SKM-1 treated with dmso at 0.1 percent for 144 hours (cell line): ENCODE data around the gene CCL20.
"Not testable (repeated sequence)": the region's sequence is repeated elsewhere in the genome, so short reads cannot be mapped to it uniquely, and the experiment has no call there.

Source experiments
- DNase-seq: peaks from one replicate; lab custom pipeline; 2025; ENCODE audit not compliant: unreplicated experiment; lab: John Stamatoyannopoulos, UW

CCL20 gene

DNA sequence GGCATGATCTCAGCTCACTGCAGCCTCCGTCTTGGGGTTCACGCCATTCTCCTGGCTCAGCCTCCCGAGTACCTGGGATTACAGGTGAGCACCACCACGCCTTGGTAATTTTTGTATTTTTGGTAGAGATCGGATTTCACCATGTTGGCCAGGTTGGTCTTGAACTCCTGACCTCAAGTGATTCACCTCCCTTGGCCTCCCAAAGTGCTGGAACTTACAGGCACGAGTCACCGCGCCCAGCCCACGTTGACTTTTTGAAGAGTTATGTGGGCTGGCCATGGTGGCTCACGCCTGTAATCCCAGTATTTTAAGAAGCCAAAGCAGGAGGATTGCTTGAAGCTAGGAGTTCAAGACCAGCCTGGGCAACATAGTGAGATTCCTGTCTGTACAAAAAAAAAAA is 20.8 kb downstream of the CCL20 start:
- no peak for DNase-seq

DNA sequence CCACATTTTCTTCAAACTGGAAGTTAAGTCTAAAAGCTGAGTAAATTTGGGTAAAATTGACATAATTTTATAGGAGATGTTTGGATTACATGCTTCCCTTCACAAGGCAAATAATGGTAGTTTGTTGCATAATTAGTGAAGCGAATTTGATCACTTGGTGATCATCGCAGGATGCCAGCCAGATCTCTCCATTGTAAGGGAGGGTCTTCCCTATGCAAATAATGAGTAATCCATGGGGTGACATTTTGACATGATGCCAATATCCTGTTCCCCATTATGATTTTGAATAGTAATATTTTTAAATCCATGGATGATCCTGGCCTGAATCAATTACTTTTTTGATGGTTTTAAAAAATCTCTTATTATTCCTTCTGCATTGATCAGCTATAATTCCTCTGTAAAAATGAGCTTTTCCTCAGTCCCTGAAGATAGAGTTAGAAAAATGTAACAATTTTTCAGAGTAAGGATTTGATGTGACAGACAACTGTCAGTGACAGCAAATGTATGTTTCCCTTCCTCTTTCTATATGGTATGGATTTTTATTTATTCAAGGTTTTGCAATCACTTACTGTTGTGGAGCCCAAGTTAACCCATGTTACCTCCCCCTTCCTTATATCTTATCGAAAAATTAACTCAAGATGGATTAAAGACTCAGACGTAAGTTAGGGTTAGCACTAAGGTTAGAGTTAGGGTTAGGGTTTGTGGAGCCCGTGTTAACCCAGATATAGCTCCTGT is 21.4 kb downstream of the CCL20 start:
- DNase-seq = no peak

DNA sequence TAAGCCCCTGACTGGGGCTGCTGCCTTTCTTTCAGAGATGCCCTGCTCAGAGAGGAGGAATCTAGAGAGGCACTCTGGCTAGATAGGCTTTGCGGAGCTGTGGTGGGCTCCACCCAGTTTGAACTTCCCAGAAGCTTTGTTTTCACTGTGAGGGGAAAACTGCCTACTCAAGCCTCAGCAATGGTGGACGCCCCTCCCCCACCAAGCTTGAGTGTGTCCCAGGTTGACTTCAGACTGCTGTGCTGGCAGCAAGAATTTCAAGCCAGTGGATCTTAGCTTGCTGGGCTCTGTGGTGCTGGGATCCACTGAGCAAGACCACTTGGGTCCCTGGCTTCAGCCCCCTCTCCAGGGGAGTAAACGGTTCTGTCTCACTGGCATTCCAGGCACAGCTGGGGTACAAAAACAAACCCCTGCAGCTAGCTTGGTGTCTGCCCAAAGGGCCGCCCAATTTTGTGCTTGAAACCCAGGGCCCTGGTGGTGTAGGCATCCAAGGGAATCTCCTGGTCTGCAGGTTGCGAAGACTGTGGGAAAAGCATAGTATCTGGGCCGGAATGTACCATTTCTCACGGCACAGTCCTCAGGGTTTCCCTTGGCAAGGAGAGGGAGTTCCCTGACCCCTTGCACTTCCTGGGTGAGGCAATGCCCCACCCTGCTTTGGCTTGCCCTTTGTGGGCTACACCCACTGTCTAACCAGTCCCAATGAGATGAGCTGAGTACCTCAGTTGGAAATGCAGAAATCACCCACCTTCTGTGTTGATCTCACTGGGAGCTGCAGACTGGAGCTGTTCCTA is 25.9 kb downstream of the CCL20 start:
- not testable (repeated sequence) for DNase-seq

DNA sequence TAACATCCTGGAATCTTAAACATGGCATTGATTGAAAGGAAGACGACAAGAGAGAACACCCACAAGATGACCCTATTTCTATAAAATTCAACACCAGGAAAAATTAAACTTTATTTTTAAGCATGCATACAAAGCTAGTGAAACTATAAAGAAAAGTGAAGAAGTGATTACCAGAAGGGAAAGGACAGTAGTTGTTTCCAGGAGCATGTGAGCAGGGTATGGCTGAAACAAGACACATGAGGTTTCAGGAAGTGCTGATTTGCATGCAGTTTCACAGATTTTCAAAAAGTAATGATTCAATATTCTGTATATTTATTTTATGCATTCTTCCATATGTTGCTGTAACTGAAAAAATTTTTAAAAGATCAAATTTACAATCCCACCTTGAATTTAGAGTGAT is 33.2 kb downstream of the CCL20 start:
- DNase-seq = no peak

DNA sequence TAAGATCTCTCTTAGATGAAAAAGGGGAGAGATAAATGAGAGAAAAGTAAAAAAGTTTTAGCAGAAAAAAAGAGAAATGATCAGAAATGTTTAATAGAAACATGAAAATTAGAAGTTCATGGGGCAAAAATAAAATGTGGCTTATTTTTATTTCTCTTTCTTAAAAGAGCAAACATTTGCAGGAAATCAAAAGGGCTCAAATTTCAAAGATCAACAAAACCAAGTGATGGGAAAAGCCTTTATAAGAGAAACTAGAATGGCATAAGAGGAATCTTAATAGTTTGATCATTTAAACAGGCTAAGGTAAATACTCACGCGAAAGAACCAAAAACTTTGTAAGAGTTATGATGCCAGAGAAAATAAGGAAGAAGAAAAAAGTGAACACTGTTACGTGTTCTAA is 34.5 kb downstream of the CCL20 start:
- DNase-seq = no peak

DNA sequence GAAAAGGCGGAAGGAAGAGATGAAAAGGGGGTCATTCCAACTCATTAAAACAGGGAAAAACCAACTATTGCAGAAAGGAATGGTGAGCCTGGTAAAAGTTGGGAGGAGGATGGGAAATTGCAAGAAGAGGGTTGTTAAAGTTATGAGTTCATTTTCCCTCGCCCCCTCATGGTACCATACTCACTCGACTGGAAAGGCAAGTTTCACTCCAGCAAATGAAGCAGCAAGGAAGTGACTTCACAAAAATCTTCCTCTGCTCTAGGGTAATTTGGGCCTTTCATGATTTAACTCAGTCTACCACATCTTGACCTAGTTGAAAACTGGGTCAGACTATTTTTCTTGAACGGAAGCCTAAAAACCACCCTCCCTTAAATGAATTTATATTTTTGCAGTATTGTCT is 34.9 kb downstream of the CCL20 start:
- DNase-seq = no peak

DNA sequence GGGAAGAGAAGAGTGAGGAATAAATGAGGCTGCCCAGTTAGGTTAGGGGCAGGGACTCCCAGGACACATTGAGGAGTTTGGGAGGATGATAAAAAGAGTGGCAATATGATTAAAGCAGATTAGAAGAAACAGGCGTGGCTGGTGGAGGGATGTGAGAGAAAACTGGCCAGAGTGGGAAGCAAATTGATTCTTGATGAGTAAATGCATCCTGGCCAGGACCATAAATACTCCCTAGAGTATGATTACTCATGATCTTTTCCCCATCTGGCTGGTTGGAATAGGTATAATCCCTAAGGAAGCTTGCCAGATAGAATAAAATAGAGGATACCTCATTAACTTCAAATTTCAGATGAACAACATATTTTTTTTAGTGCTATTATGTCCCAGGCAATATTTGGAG is 36.3 kb downstream of the CCL20 start:
- no peak for DNase-seq

DNA sequence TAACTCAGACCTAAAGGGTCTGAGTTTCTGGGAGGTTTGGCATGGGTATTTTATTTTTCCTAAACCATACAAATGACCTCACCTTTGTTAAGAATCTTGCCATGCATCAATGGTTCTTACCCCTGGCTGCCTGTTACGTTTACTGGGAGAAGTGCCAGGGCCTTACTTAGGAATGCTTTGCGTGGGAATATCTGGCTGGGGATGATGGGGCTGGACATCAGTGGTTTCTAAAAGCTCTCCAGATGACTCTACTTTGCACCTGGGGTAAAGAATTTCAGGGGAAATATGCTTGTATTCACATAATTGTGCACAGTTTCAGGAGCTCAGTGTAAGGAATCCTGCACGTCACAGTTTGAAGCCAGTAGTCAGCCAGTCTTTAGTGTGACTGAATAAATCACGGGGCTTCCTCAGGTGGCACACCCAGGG is 39.6 kb downstream of the CCL20 start:
- DNase-seq = no peak

DNA sequence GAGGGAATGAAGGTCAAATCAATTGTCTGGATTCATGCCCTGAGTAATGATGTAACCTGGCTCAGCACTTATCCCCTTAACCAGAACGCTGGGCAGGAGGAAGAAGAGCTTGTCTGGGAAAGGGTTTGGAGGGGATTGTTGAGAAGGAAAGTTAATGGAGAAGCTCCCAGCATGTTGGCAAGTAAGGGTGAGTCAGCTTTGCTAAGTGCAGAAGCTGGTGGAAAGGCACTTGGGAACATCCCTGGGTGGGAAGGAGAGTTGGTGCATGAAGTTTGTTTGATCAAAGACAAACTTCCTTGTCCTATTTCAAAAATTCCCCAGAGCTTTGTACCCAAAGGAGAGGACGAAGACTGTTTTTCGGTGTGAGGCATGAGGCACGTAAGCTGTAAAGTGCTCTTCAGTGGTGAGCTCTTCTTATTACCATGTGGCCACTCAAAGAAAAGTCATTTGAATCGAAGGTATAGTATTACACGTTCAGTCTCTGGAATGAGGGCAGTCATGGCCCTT is 40.2 kb downstream of the CCL20 start:
- DNase-seq = no peak

DNA sequence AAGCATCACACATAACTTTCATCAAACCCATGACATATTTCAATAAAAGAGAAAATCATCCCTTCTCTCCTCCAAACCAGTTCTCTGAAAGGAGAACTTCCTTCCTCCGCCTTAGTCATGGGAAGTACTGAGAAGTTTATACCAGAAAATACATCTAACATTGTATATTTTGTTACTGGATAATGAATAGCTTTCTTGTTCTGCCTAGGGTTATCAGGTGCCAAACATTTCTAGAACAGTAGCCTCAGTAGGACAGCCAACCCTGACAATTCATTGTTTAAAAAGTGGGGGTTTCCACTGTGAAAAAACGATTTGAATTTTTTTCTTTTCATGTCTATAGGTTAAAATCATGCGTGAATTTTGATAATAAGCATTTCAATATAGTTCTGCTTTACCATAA is 41.8 kb downstream of the CCL20 start:
- no peak for DNase-seq

DNA sequence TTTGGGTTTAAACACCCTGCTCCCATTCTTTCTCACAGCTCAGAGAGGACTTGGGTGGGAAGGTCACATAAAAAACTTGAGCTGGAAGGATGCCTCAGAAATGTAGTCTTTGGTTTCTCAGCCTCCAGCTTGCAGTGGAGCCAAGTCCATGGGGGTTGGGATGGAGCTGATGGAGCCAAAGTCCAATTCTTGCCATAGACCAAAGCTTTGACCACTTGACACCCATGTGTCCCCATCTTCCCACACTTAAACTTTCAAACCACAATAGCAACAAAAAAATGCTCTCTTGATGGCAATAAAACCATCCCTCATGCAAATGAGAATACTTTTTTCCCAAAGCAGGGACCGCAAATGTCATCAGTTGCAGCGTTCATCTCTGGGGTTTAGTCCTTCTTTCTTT is 43.1 kb downstream of the CCL20 start:
- no peak for DNase-seq

DNA sequence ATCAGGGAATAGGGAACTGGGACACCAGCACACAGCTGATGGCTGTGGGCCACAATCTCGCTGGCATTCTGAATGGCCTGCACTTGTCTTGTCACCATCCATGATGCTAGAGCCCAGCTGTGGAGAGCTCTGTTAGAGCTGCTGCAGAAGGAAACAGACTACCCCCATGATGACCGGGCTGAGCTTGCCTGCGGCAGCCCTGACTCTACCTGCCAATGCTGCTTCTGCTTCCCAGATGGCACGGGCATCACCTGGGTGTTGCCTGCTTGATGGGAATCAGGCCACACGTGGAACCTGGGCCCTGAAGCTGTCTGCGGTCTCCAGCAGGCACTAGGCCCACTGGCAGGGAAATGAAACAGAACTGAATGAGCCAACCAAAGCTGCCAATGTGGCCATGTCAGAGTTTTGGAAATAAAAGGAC is 46.6 kb downstream of the CCL20 start:
- DNase-seq = no peak

DNA sequence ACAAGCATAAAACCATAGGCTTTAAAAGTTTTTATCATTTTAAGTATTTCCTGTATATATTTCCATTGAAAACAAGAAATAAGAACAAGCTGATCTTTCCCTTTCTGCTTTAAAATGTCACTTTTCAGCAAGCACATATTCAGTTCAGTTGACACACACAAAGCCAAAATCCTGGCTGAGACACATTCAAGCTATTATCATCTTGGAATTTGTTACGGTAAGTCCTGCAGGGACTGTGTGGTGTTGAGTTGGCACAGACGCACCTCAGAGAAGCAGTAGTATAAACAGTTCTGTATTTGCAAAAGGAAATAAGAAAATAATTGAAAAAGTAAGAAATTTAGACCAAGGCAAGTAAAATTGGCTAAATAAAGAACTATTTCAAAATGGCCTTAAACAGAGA is 47.4 kb downstream of the CCL20 start:
- DNase-seq = no peak

DNA sequence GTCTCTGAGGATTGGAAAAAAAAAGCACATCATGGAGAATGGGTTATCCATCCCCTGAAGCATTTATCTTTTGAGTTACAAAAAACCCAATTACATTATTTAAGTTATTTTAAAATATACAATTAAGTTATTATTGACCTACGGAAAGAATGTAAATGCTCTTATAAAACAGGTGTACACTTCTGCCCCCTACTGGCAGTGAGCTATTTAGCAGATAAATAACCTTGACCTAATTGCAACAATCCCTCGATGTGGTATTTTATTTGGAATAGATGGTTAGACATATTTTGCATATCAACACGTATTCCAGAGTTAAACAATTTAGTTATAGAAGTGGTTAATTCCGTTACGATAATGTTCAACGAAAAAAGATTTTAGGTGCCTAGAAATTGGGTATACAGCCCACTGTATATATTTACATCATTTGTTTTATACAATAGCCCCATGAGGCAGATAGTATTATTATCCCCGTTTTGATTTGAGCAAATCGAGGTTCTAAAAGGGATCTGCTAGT is 48.6 kb downstream of the CCL20 start:
- DNase-seq = peak; percentile 56

DNA sequence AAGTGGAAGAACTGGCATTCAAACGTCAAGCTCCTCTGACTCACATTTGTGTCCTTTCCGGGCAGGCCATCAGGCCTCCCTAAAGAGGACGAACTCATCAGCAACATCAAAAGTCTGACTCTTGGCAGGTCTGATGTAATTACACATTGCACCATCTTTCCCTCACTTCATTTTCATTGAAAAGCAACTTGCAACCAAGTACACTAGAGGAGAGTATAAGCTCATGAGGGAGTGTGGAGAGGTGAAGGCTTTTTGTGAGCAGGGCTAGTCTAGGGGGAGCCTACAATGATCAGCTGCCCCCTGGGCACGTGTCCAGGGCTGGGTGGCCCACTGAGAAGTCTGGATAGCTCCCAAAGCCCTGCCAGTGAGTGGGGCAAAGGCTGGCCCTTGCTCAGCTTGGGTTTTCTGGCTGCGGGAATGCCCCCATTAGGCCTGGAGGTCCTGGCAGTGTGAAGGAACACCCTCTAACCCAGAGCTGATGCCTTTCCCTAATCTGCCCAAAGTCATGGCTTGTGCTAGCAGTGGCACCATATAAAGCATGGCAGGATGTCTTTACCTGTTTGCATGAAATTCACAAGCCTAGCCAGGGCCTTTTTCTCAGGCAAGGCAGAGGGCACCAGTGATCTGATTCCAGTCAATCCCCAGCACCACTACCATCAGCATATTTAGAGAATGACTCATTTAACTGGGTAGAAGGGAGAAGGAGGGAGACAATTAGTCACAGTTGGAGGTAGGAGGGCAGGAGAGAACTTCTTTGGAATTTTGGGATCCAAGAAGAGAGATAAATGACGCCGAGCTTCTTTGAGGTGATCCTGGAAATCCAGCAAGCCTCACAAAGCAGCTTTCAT is 49.3 kb downstream of the CCL20 start:
- no peak for DNase-seq

DNA sequence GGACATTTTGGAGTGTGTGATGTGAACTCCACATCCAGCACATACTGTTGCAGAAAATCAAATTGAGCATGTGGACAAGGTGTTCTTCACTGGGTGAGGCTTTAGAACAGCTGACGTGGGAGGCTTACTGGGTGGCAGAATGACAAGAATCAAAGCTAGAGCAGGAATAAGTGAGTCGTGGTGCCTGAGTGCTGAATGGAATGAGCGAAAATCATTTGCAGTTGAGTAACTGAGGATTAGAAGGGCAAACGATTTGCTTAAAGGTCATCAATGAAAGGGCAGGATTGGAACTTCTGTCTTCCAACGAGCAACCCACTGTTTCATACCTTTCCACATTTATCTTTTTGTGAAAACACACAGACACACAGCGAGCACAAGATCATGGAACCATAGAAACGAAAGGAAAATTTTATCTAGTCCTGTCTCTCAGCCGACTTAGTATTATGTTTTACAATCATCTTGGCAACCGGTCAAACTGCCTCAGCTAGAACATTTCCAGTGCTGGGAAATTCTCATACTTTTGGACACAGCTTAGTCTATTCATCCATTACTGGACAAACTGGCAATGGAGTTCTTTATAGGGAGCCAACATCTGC is 50.6 kb downstream of the CCL20 start:
- no peak for DNase-seq

DNA sequence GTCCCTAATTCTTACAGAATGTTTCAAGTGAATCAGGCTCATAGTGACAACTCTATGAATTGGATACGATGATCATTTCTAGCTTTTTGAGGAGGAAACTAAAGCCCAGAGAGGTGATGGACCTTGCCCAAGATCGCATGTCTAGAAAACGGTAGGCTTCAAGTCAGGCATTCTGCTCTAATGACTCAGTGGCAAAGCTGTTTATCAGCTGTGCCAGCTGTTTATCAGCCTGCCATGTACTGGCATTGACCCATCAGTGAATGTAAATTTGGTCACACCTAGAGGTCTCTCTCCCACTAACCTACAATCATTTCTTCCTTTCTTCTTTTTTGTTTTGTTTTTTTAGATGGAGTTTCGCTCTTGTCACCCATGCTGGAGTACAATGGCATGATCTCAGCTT is 51.6 kb downstream of the CCL20 start:
- no peak for DNase-seq
